ENCODE measurements around the gene BTRC. TPM values are rescaled to one million over a fixed set of nuclear protein-coding genes. Genes with fewer than 3 reads are reported as not detected.
"Not testable (repeated sequence)": the region's sequence is repeated elsewhere in the genome, so short reads cannot be mapped to it uniquely, and the experiment has no call there.

Gene BTRC
- polyA plus RNA-seq, 6 donors from 2014 or later: 6.0 to 13.4 (median 8.3) TPM

DNA sequence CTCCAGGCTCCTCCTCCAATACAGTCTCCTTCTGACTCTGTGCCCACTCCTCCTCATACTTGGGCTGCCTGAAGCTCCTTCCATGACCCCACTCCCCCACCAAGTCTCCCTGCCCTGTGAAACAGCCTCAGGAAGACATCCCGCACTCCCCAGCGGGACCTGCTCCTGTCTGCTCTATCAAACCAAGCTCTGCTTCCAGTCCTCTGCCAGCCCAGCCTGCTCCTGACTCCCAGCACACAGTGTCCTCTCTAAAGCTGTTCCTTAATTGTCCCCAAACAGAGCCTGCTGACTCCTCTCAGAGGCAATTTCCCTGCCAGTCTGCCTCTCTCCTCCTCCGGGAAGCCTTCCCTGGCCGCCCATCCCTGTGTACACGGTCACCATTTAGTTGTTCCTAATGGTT lies 224.2 kb downstream of the BTRC start:
- no peak for ATAC-seq (ENCODE audit: low read depth in 2 of 2)
- Mint-ChIP-seq H3K9me3 (no peaks in the 10 kb centered on the region), H3K27me3 (no peaks in the 10 kb centered on the region), H3K36me3 (peaks cover 7 to 14% of the 10 kb centered on the region in 2 donors), H3K27ac (peak overlapping the region in 2 of 6 donors; percentile 33 to 83), H3K4me1 (peaks cover 0 to 5% (median 0%) of the 10 kb centered on the region in 3 donors), H3K4me3 (no peak overlapping the region)
- DNase-seq: no peak

DNA sequence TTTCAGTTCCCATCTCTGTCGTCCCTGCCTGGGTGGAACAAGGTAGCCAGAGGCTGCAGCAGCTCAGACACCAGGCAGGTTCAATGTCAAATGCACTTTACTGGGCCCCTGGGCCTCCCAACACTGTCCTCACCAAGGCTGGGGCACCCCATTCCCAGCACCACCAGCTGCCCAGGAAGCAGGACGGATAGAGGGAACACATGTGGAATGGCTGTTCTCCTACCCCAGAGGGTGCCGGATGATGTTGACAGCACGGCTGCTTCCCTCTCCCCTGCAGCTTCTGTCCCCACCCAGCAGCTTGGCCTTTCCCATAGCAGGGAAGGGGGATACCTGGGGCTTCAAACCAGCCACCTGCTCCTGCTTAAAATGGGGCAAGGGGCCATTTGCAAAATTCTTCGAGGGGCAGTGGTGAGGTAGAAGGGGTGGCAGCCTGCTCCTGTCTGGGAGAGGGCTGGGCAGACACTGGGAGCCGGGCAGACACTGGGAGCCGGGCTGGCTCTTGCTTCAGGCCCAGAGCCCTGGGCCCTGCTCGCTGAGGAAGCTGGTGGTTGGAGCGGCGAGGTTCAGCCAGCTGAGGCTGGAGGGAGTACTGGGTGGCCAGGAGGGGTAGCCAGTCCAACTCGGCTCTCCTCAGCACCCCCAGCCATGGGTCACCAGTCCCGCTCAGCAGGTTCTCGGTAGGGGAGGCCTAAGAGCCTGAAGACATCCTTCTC lies 225.0 kb downstream of the BTRC start:
- DNase-seq: no peak
- Mint-ChIP-seq H3K4me3 (no peak overlapping the region), H3K36me3 (peaks cover 7 to 14% of the 10 kb centered on the region in 2 donors), H3K27me3 (no peaks in the 10 kb centered on the region), H3K9me3 (no peaks in the 10 kb centered on the region), H3K4me1 (peaks cover 0 to 5% (median 4%) of the 10 kb centered on the region in 3 donors), H3K27ac (peak overlapping the region in 2 of 6 donors; percentile 14 to 18)
- no peak for ATAC-seq (ENCODE audit: low read depth in 2 of 2)

DNA sequence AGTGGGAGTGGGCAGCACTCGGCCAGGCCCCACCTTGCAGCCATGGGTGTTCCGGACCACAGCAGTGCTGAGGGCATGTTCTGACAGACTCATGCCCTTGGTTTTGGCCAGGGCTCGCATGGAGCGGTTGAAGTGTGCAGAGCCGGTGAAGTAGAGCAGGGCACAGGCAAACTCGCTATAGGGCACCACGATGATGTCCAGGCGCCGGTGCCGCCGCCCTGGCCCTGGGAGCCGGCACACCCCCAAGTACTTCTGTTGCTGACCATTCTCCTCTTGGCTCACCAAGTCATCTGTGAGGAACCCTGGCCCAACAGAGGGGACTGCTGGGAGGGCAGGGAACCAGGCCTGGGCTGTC lies 225.5 kb downstream of the BTRC start:
- DNase-seq: no peak
- H3K9me3 Mint-ChIP-seq: no peaks in the 10 kb centered on the region
- H3K4me1 Mint-ChIP-seq: peaks cover 0 to 9% (median 4%) of the 10 kb centered on the region in 3 donors
- no peak overlapping the region for H3K4me3 Mint-ChIP-seq
- H3K36me3 Mint-ChIP-seq: peaks cover 7 to 18% of the 10 kb centered on the region in 2 donors
- H3K27me3 Mint-ChIP-seq: no peaks in the 10 kb centered on the region
- H3K27ac Mint-ChIP-seq: no peak overlapping the region
- no peak for ATAC-seq (ENCODE audit: low read depth in 2 of 2)

DNA sequence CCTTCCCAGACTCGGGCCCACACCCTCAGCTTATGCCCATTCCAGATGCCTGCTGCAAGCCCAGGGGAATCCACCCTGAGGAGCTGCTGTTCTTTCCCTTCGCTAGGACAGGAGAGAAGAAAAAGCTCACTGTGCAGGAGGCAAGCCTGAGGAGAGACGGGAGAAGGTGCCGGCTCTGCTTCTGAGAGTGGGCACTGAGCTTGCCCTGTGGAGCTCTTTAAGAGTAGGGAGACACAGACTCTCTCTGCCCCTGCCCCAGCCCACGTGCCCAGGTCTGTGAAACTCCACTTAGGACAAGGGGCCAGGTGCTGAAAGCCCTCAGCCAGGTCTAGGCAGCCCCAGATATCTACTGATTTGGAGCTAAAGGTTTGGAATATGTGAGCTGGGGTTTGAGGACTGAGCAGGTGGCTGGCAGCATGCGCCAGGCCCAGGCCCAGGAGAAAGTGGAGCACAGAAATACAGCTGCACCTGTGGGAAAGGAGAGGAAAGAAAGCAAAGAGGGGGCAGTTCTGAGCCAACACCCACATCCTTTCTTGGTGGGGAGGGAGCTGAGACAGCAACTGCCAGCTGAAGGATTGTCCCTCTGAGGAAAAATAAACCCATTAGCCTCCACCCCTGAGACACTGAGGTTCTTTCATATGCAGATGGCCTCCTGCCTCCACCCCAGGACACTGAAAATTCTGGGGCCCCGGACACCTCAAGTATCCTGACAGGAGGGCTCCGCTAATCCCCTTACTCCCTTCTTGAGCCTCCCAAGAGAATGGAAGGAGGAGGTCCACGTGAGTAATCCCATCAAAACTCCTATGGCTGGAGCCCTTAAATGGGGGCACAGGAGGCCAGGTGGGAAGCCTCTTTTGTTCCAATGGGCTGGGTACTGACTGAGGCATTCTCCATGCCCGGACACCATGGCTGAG lies 226.8 kb downstream of the BTRC start:
- Mint-ChIP-seq H3K27ac (no peak overlapping the region), H3K4me1 (peaks cover 0 to 9% (median 4%) of the 10 kb centered on the region in 3 donors), H3K36me3 (peaks cover 7 to 26% of the 10 kb centered on the region in 2 donors)

DNA sequence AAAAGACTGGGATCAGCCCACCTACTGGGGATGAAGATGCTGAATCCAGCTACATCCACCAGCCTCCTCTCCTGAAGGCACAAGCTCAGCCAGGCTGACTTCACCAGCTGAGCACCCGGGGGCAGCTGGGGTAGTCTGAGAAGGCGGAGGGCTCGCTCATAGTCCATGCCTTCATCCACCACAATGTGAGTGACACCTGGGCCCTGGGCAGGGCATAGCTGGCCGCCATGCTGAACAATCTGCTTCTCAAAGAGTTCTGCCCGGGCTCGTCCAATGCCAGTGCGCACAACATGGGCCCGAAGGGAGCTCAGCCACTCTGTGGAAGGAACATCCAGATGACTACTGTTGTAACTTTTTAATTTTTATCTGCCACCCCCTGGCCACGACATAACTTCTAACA lies 231.9 kb downstream of the BTRC start:
- H3K36me3 Mint-ChIP-seq: peaks cover 7 to 12% of the 10 kb centered on the region in 2 donors
- ATAC-seq (ENCODE audit: low read depth in 2 of 2): no peak
- no peak overlapping the region for H3K27ac Mint-ChIP-seq
- H3K4me3 Mint-ChIP-seq: peak overlapping the region in 3 of 8 donors; percentile 70 to 97 (median 70)
- no peak for DNase-seq
- H3K27me3 Mint-ChIP-seq: peaks cover 0 to 6% (median 0%) of the 10 kb centered on the region in 3 donors
- H3K9me3 Mint-ChIP-seq: no peaks in the 10 kb centered on the region
- peaks cover 19 to 37% (median 24%) of the 10 kb centered on the region in 3 donors for H3K4me1 Mint-ChIP-seq

More for the DNA sequence above, 226.8 kb downstream of the BTRC start:
- DNase-seq (no peak), ATAC-seq (ENCODE audit: low read depth in 2 of 2) (no peak)
- Mint-ChIP-seq H3K9me3 (no peaks in the 10 kb centered on the region), H3K4me3 (no peak overlapping the region), H3K27me3 (no peaks in the 10 kb centered on the region)

DNA sequence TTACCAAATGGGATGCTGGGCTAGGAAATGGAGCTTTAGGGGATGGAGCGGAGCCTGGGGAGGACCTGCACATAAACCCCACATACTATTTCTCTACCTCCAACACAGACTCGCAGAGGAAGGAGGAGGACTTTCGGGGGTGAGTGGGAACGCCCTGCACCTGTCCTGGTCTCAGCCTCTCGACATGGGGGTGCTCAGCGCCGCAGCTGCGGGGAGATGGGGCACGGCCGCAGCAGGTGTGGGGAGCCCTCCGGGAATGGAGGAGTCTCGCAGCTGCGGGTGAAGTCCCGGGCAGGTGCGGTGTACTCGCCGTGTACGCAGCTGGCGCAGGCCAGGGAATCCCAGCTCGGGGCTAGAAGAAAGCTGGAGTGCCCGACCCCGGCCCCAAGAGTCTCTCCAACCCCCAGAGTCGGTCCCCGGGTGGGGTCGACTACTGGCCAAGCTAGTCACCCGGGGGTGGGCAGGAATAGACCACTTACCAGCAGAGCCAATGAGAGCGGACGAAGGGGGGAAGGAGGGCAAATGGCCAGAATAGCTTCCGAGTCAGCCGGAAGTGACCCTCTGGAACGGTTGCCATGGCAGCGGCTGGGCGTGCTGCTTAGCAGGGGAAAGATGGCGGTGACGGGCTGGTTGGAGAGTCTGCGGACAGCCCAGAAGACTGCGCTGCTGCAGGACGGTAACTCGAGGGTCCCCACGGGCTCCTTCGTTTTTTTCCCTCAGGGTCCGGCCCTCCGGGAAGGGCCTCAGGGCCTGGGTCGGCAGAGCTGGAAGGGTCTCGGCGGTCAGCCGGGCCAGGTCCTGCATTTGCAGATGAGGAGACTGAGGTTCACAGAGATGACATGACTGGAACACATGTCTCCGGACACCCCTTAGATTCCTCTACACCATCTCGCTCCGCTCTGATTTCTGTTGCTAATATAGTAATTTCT lies 234.0 kb downstream of the BTRC start, which contains the start of the genes DPCD and POLL:
TSS of gene DPCD (plus strand) at position 597 of the 929 bp plus-strand sequence. CDS start at position 613, 16 bp downstream.
TSS of gene POLL (minus strand) at position 533 of the 929 bp plus-strand sequence. CDS start 897 bp downstream, outside the sequence.
- peaks cover 0 to 12% of the 10 kb centered on the region in 2 donors for H3K36me3 Mint-ChIP-seq
- H3K4me1 Mint-ChIP-seq: peaks cover 19 to 37% (median 24%) of the 10 kb centered on the region in 3 donors
- H3K27me3 Mint-ChIP-seq: peaks cover 0 to 7% (median 0%) of the 10 kb centered on the region in 3 donors
- ATAC-seq (ENCODE audit: low read depth in 2 of 2) (peak; percentile 89 to 91), DNase-seq (peak; percentile 84)
- H3K9me3 Mint-ChIP-seq: no peaks in the 10 kb centered on the region
- peak within 1 kb of the TSS; percentile 75 to 94 (median 91) for H3K27ac Mint-ChIP-seq
- peak within 1 kb of the TSS; percentile 95 to 98 (median 97) for H3K4me3 Mint-ChIP-seq

DNA sequence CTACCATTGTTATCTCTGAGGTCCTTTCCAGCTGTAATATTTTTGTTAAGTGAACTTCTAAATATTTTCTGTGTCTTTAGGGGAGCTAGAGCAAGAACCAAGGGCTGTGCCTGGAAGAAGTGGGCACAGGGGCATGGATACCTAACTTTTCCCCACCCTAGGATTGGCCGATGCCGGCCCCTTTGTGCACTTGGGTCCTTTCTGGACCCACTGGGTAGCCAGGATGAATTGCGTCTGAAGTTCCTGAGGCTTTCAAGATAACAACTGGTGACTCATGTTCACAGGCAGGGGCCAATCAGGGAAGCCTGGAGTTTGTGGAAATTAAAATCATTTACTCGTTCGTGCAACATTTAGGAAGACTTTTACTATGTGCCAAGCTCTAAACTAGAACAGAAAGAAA lies 234.9 kb downstream of the BTRC start:
- no peak for ATAC-seq (ENCODE audit: low read depth in 2 of 2)

DNA sequence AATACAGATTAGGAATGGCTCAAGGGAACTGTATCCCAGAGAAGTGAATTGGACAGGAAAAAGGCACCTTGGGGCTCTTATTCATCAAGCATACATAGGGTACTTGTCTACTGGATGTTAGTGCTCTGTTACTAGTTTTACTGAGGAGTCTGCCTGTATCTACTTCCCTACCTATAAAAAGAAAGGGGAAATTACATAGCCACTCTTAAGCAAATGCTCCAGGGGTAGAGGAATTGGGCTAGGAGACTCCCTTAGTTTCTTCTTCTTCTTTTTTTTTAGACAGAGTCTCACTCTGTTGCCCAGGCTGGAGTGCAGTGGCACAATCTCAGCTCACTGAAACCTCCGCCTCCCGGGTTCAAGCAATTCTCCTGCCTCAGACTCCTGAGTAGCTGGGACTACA lies 239.4 kb downstream of the BTRC start:
- not testable (repeated sequence) for ATAC-seq (ENCODE audit: low read depth in 2 of 2); H3K9me3 Mint-ChIP-seq; H3K4me3 Mint-ChIP-seq; H3K27me3 Mint-ChIP-seq; H3K4me1 Mint-ChIP-seq; DNase-seq; H3K27ac Mint-ChIP-seq; H3K36me3 Mint-ChIP-seq

More for the DNA sequence above, 234.9 kb downstream of the BTRC start:
- H3K4me1 Mint-ChIP-seq: peaks cover 19 to 37% (median 20%) of the 10 kb centered on the region in 3 donors
- peak overlapping the region; percentile 95 to 98 (median 97) for H3K4me3 Mint-ChIP-seq
- peak overlapping the region in 2 of 6 donors; percentile 87 to 88 for H3K27ac Mint-ChIP-seq
- H3K36me3 Mint-ChIP-seq: peaks cover 0 to 12% of the 10 kb centered on the region in 2 donors
- no peaks in the 10 kb centered on the region for H3K9me3 Mint-ChIP-seq
- no peak for DNase-seq
- H3K27me3 Mint-ChIP-seq: peaks cover 0 to 7% (median 0%) of the 10 kb centered on the region in 3 donors

DNA sequence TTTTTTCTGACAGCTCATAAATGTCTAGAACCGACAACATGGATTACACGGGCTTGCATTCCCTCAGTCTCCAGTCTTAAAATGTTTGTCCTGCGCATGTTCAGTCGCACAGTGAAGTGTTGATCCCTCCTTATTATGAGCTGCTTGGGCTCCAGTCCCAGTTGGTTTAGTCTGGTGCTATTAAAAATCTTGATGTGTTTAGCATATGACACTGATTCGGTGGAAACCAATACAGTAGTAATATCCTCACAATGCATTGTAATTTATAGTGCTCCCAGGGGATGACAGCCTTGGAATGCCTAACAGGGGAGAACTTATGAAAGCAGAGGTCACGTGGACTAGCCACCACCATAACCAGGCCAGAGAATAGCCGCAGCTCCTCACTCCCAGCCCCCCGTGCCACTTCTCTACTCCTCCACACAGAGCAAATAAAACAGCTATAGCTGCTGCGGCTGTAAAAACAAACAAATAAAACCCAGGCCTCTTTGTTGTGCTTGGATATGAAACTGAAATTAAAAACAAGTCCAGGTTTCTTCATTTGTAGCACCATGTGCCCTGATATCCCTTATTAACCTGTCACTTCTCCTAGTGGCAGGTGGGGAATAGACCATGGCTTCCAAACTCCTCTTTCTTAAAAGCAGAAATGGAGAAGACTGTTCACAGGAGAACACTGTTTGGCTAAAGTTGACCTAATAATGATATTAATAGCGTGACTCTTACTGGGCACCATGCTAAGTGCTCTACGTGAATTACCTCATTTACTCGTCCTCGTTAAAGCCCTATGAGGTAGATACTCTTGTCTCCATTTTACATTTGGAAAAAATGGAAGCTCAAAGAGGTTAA lies 241.8 kb downstream of the BTRC start:
- no peak for ATAC-seq (ENCODE audit: low read depth in 2 of 2)
- H3K4me1 Mint-ChIP-seq: no peaks in the 10 kb centered on the region
- no peaks in the 10 kb centered on the region for H3K9me3 Mint-ChIP-seq
- no peak overlapping the region for H3K4me3 Mint-ChIP-seq
- H3K36me3 Mint-ChIP-seq: no peaks in the 10 kb centered on the region
- peaks cover 0 to under 1% (median 0%) of the 10 kb centered on the region in 3 donors for H3K27me3 Mint-ChIP-seq
- DNase-seq: no peak
- H3K27ac Mint-ChIP-seq: no peak overlapping the region

DNA sequence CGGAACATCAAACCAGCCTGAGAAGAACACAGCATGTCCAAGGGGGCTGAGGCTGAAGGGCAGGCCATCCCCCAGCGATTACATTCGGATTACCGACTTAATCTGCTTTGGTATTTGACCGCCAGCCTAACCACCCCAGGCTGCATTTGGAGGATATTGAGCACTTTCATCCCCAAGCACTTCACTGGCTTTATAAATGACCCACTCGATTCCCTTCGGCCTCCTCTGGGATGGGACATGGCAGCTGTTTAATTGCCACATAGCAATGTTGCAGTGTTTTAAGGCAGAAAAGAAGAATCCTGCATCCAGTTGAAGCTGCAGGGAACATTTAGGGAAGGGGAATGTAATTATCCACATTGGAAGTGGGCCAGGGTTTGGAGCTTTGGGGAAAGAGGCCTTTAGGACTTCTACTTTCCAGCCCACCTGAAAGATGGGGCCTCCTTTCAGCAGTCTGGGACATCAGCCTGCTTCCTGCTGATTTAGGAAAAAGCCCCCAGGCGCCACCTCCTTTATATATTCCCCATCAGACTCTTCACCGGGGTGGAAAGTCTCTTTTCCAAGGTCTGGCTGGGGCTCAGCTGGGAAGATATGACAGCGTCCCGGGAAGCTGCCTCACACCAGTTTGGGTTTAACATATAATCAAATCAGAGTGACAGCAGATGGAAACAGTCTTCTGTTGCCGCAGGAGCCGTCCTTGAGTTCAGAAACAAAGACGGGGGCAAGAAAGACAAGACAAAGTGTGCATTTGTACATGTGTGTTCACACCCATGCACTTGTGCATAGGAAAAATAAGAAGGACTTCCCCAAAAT lies 243.3 kb downstream of the BTRC start:
- peak overlapping the region in 1 of 6 donors; percentile 91 for H3K27ac Mint-ChIP-seq
- no peak for ATAC-seq (ENCODE audit: low read depth in 2 of 2)
- H3K4me3 Mint-ChIP-seq: no peak overlapping the region
- DNase-seq: no peak
- no peaks in the 10 kb centered on the region for H3K4me1 Mint-ChIP-seq
- H3K27me3 Mint-ChIP-seq: no peaks in the 10 kb centered on the region
- no peaks in the 10 kb centered on the region for H3K36me3 Mint-ChIP-seq
- H3K9me3 Mint-ChIP-seq: no peaks in the 10 kb centered on the region

DNA sequence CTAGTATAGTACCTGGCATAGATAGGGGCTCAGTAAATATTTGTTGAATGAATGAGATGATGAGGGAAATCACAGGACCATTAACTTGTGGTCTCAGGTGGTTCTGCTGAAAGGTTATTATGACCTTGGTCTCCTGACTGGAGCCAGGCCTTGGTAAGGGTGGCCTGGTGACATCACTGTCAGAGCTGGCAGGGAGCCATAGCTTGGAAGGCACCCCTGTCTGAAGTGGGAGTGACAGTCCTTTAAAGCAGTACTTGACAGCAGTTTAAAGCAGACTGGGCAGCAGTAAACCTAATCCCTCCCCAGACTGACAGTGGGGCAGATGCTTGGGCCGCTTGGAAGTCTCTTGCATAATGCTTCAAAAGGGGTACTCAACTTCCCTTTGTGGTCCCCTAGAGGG lies 247.6 kb downstream of the BTRC start:
- no peaks in the 10 kb centered on the region for H3K9me3 Mint-ChIP-seq
- no peaks in the 10 kb centered on the region for H3K27me3 Mint-ChIP-seq
- H3K36me3 Mint-ChIP-seq: no peaks in the 10 kb centered on the region
- no peak for ATAC-seq (ENCODE audit: low read depth in 2 of 2)
- no peak overlapping the region for H3K4me3 Mint-ChIP-seq
- DNase-seq: no peak
- peak overlapping the region in 1 of 6 donors; percentile 30 for H3K27ac Mint-ChIP-seq
- no peaks in the 10 kb centered on the region for H3K4me1 Mint-ChIP-seq
